ENCODE measurements around the gene CHAMP1. TPM values are rescaled to one million over a fixed set of nuclear protein-coding genes. Genes with fewer than 3 reads are reported as not detected.

Gene CHAMP1, protein sequence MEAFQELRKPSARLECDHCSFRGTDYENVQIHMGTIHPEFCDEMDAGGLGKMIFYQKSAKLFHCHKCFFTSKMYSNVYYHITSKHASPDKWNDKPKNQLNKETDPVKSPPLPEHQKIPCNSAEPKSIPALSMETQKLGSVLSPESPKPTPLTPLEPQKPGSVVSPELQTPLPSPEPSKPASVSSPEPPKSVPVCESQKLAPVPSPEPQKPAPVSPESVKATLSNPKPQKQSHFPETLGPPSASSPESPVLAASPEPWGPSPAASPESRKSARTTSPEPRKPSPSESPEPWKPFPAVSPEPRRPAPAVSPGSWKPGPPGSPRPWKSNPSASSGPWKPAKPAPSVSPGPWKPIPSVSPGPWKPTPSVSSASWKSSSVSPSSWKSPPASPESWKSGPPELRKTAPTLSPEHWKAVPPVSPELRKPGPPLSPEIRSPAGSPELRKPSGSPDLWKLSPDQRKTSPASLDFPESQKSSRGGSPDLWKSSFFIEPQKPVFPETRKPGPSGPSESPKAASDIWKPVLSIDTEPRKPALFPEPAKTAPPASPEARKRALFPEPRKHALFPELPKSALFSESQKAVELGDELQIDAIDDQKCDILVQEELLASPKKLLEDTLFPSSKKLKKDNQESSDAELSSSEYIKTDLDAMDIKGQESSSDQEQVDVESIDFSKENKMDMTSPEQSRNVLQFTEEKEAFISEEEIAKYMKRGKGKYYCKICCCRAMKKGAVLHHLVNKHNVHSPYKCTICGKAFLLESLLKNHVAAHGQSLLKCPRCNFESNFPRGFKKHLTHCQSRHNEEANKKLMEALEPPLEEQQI
- polyA plus RNA-seq (2012; rRNA removed) = 25.9 and 28.6 TPM in 2 replicates
- polyA plus RNA-seq (2012; cell fraction: cytosol; rRNA removed) = 29.3 and 29.4 TPM in 2 replicates
- 13.8 and 14.7 TPM in 2 replicates for polyA plus RNA-seq (2012; cell fraction: nucleus; rRNA removed)

DNA sequence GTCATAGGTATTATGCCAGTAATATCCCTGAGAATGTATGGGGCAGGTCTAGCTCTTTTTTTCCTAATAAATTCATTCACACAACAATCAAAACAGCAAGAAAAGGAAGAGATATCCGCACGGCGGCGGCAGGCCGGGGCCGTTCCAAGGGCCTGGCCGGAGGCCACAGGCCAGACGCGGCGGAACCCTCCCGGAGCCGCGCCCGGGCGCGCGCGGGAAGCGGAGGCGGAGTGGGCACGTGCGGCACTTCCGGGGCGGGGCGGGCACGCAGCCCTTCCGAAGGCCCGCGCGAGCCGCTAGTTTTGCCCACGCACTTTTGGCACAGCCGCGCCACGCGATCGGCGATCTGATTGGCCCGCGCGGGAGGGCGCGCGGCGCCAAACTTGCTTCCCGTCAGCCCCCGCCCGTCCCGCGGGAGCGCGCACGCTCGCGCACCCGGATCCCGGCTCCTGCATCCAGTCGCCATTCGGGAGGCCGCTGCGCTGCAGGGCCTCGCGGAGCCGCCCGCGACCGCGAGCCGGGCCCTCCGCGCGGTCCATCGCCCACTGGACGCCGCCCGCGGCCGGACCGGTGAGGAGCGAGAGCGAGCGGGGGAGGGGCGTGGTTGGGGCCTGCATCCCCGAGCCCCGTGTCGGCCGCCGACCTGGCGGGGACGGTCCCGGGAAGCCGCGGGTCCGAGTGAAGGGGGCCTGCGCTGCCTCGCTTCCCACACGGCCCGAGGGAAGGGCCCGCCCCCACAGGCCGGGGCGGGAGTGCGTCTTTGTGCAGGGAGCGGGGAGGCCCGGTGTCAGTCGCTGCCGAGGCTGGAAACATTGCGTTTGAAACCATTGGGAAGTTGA is at the start of gene CHAMP1:
TSS of gene CHAMP1 (plus strand) at position 430 of the 839 bp plus-strand sequence. CDS start 9,340 bp downstream, outside the sequence.
- Histone ChIP-seq H3K4me2 (peak within 1 kb of the TSS; percentile 95), H3K79me2 (ENCODE audit: insufficient read depth) (peaks cover 47% of the 10 kb centered on the region), H3F3A (replicated peaks; ENCODE audit: insufficient read depth) (peaks cover 31% of the 10 kb centered on the region), H3K4me1 (ENCODE audit: control insufficient read depth in 1 of 2, insufficient read depth in 2 of 2, low read depth in 1 of 2, low read length in 1 of 2) (peaks cover 16 to 26% of the 10 kb centered on the region in 2 experiments; a peak in 3 of 4 replicates), H3K27ac (ENCODE audit: low read depth in 2 of 2, low read length in 1 of 2) (peak within 1 kb of the TSS; percentile 86 to 90), H4K20me1 (ENCODE audit: insufficient read depth) (peaks cover 41% of the 10 kb centered on the region), H3K9me2 (no peaks in the 10 kb centered on the region), H3K9ac (peak within 1 kb of the TSS; percentile 92), H3K27me3 (ENCODE audit: insufficient read depth) (no peaks in the 10 kb centered on the region), H2AFZ (ENCODE audit: low read depth) (peak within 1 kb of the TSS; percentile 69), H3K36me3 (replicated peaks in 1 of 2; ENCODE audit: control insufficient read depth in 1 of 2, insufficient read depth in 2 of 2, low read length in 1 of 2) (peaks cover 0 to 8% of the 10 kb centered on the region in 2 experiments), H3K4me3 (ENCODE audit: low read depth in 2 of 2, low read length in 1 of 2) (peak within 1 kb of the TSS; percentile 74 to 85), H3K9me3 (no peaks in the 10 kb centered on the region)
- ChIA-PET POLR2A (no interaction called here), CTCF (interaction anchor here (1.1 kb wide), 1 partner anchor 24 kb away, joined by 3 read pairs; no protein-coding TSS in a partner anchor)
- whole genome bisulfite sequencing (ENCODE audit: low lambda C conversion rate) = 0% methylated on average over 12 of the region's 107 CpGs
- DNase-seq = peak; percentile 99
- TF ChIP-seq GABPA (IDR thresholded peaks at IDR 0.05; ENCODE audit: low read depth) (peak; percentile 68), RFX5 (IDR thresholded peaks at IDR 0.05; ENCODE audit: low read length) (peak; percentile 54), TEAD4 (IDR thresholded peaks at IDR 0.05; ENCODE audit: borderline replicate concordance, insufficient read depth) (no peak), RXRA (IDR thresholded peaks at IDR 0.05; ENCODE audit: borderline replicate concordance, low read depth) (no peak), SIN3A (IDR thresholded peaks at IDR 0.05; ENCODE audit: borderline replicate concordance, low read depth, low read length) (peak; percentile 91; the same call in 1 of the 2 replicates), FOSL2 (IDR thresholded peaks at IDR 0.05; ENCODE audit: borderline replicate concordance, low read depth) (peak; percentile 4; the same call in 1 of the 2 replicates), SMC3 (IDR thresholded peaks at IDR 0.05; ENCODE audit: low read depth, low read length) (no peak), EP300 (IDR thresholded peaks at IDR 0.05; ENCODE audit: borderline replicate concordance in 1 of 2, low read depth in 1 of 2, low read length in 1 of 2) (no peak), POLR2AphosphoS5 (IDR thresholded peaks at IDR 0.05; ENCODE audit: low read depth, low read length) (peak; percentile 95), RCOR1 (IDR thresholded peaks at IDR 0.05; ENCODE audit: low read length) (no peak), FOXM1 (IDR thresholded peaks at IDR 0.05; ENCODE audit: low read depth) (peak; percentile 67; the same call in 1 of the 2 replicates)
- TF ChIP-seq, protein P1, sequence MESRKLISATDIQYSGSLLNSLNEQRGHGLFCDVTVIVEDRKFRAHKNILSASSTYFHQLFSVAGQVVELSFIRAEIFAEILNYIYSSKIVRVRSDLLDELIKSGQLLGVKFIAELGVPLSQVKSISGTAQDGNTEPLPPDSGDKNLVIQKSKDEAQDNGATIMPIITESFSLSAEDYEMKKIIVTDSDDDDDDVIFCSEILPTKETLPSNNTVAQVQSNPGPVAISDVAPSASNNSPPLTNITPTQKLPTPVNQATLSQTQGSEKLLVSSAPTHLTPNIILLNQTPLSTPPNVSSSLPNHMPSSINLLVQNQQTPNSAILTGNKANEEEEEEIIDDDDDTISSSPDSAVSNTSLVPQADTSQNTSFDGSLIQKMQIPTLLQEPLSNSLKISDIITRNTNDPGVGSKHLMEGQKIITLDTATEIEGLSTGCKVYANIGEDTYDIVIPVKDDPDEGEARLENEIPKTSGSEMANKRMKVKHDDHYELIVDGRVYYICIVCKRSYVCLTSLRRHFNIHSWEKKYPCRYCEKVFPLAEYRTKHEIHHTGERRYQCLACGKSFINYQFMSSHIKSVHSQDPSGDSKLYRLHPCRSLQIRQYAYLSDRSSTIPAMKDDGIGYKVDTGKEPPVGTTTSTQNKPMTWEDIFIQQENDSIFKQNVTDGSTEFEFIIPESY (IDR thresholded peaks at IDR 0.05; ENCODE audit: borderline replicate concordance, low read depth) = peak; percentile 79
- TF ChIP-seq, protein P2, sequence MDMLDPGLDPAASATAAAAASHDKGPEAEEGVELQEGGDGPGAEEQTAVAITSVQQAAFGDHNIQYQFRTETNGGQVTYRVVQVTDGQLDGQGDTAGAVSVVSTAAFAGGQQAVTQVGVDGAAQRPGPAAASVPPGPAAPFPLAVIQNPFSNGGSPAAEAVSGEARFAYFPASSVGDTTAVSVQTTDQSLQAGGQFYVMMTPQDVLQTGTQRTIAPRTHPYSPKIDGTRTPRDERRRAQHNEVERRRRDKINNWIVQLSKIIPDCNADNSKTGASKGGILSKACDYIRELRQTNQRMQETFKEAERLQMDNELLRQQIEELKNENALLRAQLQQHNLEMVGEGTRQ (IDR thresholded peaks at IDR 0.05; ENCODE audit: borderline replicate concordance, low read depth, low read length) = peak; percentile 56
- TF ChIP-seq, protein P3, sequence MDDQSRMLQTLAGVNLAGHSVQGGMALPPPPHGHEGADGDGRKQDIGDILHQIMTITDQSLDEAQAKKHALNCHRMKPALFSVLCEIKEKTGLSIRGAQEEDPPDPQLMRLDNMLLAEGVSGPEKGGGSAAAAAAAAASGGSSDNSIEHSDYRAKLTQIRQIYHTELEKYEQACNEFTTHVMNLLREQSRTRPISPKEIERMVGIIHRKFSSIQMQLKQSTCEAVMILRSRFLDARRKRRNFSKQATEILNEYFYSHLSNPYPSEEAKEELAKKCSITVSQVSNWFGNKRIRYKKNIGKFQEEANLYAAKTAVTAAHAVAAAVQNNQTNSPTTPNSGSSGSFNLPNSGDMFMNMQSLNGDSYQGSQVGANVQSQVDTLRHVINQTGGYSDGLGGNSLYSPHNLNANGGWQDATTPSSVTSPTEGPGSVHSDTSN (IDR thresholded peaks at IDR 0.05) = peak; percentile 19; the same call in 1 of the 2 replicates
- TF ChIP-seq, protein P4, sequence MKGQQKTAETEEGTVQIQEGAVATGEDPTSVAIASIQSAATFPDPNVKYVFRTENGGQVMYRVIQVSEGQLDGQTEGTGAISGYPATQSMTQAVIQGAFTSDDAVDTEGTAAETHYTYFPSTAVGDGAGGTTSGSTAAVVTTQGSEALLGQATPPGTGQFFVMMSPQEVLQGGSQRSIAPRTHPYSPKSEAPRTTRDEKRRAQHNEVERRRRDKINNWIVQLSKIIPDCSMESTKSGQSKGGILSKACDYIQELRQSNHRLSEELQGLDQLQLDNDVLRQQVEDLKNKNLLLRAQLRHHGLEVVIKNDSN (IDR thresholded peaks at IDR 0.05; ENCODE audit: borderline replicate concordance, low read depth) = peak; percentile 74
- TF ChIP-seq, protein P5, sequence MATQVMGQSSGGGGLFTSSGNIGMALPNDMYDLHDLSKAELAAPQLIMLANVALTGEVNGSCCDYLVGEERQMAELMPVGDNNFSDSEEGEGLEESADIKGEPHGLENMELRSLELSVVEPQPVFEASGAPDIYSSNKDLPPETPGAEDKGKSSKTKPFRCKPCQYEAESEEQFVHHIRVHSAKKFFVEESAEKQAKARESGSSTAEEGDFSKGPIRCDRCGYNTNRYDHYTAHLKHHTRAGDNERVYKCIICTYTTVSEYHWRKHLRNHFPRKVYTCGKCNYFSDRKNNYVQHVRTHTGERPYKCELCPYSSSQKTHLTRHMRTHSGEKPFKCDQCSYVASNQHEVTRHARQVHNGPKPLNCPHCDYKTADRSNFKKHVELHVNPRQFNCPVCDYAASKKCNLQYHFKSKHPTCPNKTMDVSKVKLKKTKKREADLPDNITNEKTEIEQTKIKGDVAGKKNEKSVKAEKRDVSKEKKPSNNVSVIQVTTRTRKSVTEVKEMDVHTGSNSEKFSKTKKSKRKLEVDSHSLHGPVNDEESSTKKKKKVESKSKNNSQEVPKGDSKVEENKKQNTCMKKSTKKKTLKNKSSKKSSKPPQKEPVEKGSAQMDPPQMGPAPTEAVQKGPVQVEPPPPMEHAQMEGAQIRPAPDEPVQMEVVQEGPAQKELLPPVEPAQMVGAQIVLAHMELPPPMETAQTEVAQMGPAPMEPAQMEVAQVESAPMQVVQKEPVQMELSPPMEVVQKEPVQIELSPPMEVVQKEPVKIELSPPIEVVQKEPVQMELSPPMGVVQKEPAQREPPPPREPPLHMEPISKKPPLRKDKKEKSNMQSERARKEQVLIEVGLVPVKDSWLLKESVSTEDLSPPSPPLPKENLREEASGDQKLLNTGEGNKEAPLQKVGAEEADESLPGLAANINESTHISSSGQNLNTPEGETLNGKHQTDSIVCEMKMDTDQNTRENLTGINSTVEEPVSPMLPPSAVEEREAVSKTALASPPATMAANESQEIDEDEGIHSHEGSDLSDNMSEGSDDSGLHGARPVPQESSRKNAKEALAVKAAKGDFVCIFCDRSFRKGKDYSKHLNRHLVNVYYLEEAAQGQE (IDR thresholded peaks at IDR 0.05; ENCODE audit: low read depth, low read length) = 0 out of 2 replicates have a peak, but pooled peaks have one; percentile 17
